GM12878 (cell line): ENCODE measurements around the gene SOX12. TPM values are rescaled to one million over a fixed set of nuclear protein-coding genes. Genes with fewer than 3 reads are reported as not detected.
A peak's percentile ranks its signal among the peaks of the same experiment; 100 is the strongest.

Source experiments
- ELK1 ChIP-seq: IDR thresholded peaks from 2 replicates; pipeline ENCODE4 v1.6.1; 2012; ENCODE audit warnings: low read depth, low read length, improper control_type of control experiment
- ESRRA ChIP-seq: IDR thresholded peaks from 2 replicates; pipeline ENCODE4 v1.6.1; 2012; ENCODE audit warnings: mild to moderate bottlenecking, low read length, improper control_type of control experiment
- IKZF2 ChIP-seq, 2 experiments: fragments of 450-650 bp; IDR thresholded peaks; 2 replicates each; pipeline ENCODE4 v1.6.1; 2017; ENCODE audit warnings: mild to moderate bottlenecking in 2 of 2, moderate library complexity in 2 of 2
- MLLT1 ChIP-seq: fragments of 450-650 bp; IDR thresholded peaks from 2 replicates; pipeline ENCODE4 v1.6.1; 2016; ENCODE audit warnings: mild to moderate bottlenecking
- SMARCA5 ChIP-seq: fragments of 450-650 bp; IDR thresholded peaks from 2 replicates; pipeline ENCODE4 v1.6.1; 2017; ENCODE audit warnings: mild to moderate bottlenecking
- STAT1 ChIP-seq: fragments of 450-650 bp; conservative IDR thresholded peaks from 2 replicates; pipeline ENCODE4 v1.6.1; 2014; ENCODE audit warnings: antibody characterized with exemption, mild to moderate bottlenecking
- TCF3 ChIP-seq: IDR thresholded peaks from 2 replicates; pipeline ENCODE4 v1.6.1; 2012; ENCODE audit warnings: low read depth, mild to moderate bottlenecking, low read length, borderline replicate concordance; ENCODE audit not compliant: insufficient read depth
- ZNF207 ChIP-seq: fragments of 450-650 bp; IDR thresholded peaks from 2 replicates; pipeline ENCODE4 v1.6.1; 2014; ENCODE audit warnings: antibody characterized with exemption, mild to moderate bottlenecking, borderline replicate concordance
- ZNF622 ChIP-seq: fragments of 450-650 bp; IDR thresholded peaks from 2 replicates; pipeline ENCODE4 v1.6.1; 2017; ENCODE audit warnings: mild to moderate bottlenecking, inconsistent platforms
- polyA plus RNA-seq, 11 experiments: library from polyadenylated mRNA; depleted of rRNA in 4 of 11; unstranded in 6 of 11; stranded (reverse) in 5 of 11; fragments of >200 nt; fragmentation: Nextera tagmentation in 4 of 11; fragmentation: Illumina TruSeq in 1 of 11; extraction: Ambion mirVana in 4 of 11; extraction: Trizol in 1 of 11; gene quantifications; 1 replicate in 1 of 11; 2 replicates in 10 of 11; pipeline versions ENCODE4 v1.2.1 to v1.2.3, GENCODE V29; 2011 to 2016; ENCODE audit warnings: inconsistent platforms in 2 of 11, missing spikeins in 2 of 11, low read depth in 1 of 11
- total RNA-seq, 4 experiments: library from RNA; depleted of rRNA in 3 of 4; stranded (reverse); fragments of >200 nt in 3 of 4; fragmentation: Illumina TruSeq in 1 of 4; extraction: Trizol in 1 of 4; gene quantifications; 2 replicates each; pipeline versions ENCODE4 v1.2.1 to v1.2.3, GENCODE V29; 2013 to 2021
- TF ChIP-seq, protein P1 (sequence below): fragments of 450-650 bp; formaldehyde crosslinking; IDR thresholded peaks from 2 replicates; pipeline ENCODE4 v1.4.0; 2020; ENCODE audit warnings: mild to moderate bottlenecking, moderate library complexity
- TF ChIP-seq, protein P2 (sequence below): IDR thresholded peaks from 2 replicates; pipeline ENCODE4 v1.6.1; 2011; ENCODE audit warnings: borderline replicate concordance, low read depth, mild to moderate bottlenecking, moderate library complexity, mixed read lengths, low read length; ENCODE audit not compliant: insufficient read depth; ENCODE audit errors: extremely low read length
- TF ChIP-seq, protein P3 (sequence below): fragments of 450-650 bp; IDR thresholded peaks from 2 replicates; pipeline ENCODE4 v1.6.1; 2017; ENCODE audit warnings: low read depth, mild to moderate bottlenecking, moderate library complexity

SOX12 gene
- total and polyA plus RNA-seq, 10 of the 15 experiments (the other 5 are each of a cell fraction or from before 2014, with no cell fraction given): 0.50 to 17.9 (median 1.4) TPM

- TF ChIP-seq, protein P1, sequence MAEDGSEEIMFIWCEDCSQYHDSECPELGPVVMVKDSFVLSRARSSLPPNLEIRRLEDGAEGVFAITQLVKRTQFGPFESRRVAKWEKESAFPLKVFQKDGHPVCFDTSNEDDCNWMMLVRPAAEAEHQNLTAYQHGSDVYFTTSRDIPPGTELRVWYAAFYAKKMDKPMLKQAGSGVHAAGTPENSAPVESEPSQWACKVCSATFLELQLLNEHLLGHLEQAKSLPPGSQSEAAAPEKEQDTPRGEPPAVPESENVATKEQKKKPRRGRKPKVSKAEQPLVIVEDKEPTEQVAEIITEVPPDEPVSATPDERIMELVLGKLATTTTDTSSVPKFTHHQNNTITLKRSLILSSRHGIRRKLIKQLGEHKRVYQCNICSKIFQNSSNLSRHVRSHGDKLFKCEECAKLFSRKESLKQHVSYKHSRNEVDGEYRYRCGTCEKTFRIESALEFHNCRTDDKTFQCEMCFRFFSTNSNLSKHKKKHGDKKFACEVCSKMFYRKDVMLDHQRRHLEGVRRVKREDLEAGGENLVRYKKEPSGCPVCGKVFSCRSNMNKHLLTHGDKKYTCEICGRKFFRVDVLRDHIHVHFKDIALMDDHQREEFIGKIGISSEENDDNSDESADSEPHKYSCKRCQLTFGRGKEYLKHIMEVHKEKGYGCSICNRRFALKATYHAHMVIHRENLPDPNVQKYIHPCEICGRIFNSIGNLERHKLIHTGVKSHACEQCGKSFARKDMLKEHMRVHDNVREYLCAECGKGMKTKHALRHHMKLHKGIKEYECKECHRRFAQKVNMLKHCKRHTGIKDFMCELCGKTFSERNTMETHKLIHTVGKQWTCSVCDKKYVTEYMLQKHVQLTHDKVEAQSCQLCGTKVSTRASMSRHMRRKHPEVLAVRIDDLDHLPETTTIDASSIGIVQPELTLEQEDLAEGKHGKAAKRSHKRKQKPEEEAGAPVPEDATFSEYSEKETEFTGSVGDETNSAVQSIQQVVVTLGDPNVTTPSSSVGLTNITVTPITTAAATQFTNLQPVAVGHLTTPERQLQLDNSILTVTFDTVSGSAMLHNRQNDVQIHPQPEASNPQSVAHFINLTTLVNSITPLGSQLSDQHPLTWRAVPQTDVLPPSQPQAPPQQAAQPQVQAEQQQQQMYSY (CRISPR knock-in tag): no peak
- TF ChIP-seq ELK1 (peak; percentile 74; the same call in 1 of the 2 replicates), IKZF2 (IDR thresholded peaks at IDR 0.05) (peak; percentile 45 to 74; a peak in 2 of 4 replicates), ZNF207 (0 out of 2 replicates have a peak, but pooled peaks have one; percentile 64), ZNF622 (no peak), ESRRA (peak; percentile 97), STAT1 (no peak), SMARCA5 (peak; percentile 53; the same call in 1 of the 2 replicates), MLLT1 (peak; percentile 62; the same call in 1 of the 2 replicates), TCF3 (0 out of 2 replicates have a peak, but pooled peaks have one; percentile 17)
- TF ChIP-seq, protein P2, sequence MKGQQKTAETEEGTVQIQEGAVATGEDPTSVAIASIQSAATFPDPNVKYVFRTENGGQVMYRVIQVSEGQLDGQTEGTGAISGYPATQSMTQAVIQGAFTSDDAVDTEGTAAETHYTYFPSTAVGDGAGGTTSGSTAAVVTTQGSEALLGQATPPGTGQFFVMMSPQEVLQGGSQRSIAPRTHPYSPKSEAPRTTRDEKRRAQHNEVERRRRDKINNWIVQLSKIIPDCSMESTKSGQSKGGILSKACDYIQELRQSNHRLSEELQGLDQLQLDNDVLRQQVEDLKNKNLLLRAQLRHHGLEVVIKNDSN: no peak
- TF ChIP-seq, protein P3, sequence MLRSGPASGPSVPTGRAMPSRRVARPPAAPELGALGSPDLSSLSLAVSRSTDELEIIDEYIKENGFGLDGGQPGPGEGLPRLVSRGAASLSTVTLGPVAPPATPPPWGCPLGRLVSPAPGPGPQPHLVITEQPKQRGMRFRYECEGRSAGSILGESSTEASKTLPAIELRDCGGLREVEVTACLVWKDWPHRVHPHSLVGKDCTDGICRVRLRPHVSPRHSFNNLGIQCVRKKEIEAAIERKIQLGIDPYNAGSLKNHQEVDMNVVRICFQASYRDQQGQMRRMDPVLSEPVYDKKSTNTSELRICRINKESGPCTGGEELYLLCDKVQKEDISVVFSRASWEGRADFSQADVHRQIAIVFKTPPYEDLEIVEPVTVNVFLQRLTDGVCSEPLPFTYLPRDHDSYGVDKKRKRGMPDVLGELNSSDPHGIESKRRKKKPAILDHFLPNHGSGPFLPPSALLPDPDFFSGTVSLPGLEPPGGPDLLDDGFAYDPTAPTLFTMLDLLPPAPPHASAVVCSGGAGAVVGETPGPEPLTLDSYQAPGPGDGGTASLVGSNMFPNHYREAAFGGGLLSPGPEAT: peak; percentile 27; the same call in 1 of the 2 replicates
Measured at GRCh38 chr20:347640-348484, 22.5 kb downstream of the SOX12 start (continued).
